Activated CD8-positive, alpha-beta memory T cell treated with anti-CD3 and anti-CD28 coated beads, Interleukin-2, amount 50 U/mL, for 1 hour (primary cell): ENCODE measurements around the gene UNC45A.
"Not testable (repeated sequence)": the region's sequence is repeated elsewhere in the genome, so short reads cannot be mapped to it uniquely, and the experiment has no call there.

Experiments
- DNase-seq: peaks from one replicate; pipeline ENCODE4 v3.0.0-alpha.2; 2020; ENCODE audit errors: extremely low read depth

The UNC45A gene

DNA sequence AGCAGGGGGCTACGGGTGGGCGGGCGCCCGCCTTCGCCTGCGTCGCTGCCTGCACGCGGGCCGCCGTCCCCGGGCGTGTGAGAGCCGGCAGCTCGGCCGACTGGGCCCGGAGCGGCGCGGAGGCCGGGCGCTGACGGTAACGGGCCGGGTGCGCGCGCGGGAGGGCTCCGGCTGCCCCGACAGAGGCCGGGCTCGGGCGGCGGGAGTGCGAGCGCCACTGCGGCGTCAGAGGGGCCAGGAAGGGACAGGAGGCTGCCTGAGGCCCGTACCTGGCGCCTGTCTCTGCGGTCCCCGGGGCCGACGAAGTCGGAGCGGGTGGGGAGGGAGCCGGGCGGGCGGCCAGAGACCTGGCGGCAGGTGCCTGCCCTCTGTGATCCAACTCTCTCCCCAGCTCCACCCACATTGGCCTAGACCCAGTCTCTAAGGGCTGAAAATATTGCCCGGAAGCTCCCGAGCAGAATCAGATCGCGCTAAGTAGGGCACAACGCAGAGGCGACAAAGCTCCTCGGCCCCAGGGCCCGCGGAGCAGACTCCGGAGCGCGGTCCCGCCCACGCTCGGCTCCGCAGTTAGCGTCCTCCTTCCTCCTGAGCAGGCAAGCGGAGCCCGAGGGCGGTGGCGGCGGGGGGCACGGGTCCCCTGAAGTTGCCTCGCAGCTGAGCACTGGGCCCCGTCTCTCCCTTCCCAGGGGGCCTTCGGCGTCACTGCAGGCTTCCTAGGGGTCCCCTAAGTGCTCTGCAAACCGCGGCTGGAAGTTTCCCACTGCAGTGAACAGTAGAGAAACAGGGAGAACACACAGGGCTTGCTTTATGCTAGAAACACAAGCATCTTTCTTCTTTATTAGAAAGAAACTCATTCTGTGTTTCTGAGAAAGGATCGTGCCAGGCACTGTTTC, 32.0 kb upstream of the UNC45A start, which contains the start of gene MAN2A2:
MAN2A2 (plus strand) TSS at position 463 of the 893 bp plus-strand sequence. CDS start 906 bp downstream, outside the sequence.
- DNase-seq, result no peak

DNA sequence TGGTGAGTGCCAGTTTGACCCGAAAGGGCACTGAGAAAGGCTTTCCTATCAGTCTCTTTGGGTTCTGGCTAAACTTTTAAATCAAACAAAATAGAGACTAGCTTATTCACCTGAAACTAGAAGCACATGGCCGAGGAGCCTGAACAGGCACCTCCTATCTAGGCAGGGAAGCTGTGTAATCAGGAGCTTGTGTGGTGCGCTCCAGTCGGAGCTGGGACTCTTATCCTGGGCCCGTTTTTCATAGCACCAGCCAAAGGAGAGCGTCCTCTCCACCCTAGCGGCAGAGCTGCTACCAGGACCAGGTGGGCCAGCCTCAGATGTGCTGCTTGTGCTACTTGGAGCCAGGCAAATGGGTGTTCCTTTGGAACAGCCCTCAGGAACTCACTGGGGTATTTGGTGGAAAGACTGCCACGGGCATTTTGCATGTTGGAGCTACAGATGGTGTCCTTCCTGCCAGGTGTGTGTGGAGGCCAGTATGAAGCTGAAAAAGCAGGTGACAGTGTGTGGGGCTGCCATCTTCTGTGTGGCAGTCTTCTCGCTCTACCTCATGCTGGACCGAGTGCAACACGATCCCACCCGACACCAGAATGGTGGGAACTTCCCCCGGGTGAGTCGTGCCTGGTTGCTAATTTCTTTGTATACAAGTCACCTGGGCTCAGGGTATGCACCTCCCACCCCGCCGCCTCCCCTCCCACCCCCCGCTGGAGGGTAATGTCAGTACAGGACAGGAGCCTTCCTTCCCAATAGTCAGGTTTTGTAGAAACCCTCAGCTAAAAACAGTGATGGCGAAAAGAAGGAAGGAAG, 31.1 kb upstream of the UNC45A start:
- no peak for DNase-seq

DNA sequence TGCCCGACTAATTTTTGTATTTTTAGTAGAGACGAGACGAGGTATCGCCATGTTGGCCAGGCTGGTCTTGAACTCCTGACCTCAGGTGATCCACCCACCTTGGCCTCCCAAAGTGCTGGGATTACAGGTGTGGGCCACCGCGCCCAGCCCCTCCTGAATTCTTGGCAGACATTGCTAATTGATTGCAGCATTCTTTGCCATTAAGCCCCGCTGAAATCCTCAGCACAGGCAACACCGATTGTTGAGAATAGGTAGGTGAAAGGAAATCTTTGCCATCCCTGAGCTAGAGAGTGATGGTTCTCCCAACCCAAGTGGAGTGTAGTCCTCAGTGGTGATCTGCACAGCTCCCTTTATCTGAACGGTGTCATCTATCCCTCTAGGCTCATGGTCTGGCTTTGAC, 30.3 kb upstream of the UNC45A start:
- no peak for DNase-seq

DNA sequence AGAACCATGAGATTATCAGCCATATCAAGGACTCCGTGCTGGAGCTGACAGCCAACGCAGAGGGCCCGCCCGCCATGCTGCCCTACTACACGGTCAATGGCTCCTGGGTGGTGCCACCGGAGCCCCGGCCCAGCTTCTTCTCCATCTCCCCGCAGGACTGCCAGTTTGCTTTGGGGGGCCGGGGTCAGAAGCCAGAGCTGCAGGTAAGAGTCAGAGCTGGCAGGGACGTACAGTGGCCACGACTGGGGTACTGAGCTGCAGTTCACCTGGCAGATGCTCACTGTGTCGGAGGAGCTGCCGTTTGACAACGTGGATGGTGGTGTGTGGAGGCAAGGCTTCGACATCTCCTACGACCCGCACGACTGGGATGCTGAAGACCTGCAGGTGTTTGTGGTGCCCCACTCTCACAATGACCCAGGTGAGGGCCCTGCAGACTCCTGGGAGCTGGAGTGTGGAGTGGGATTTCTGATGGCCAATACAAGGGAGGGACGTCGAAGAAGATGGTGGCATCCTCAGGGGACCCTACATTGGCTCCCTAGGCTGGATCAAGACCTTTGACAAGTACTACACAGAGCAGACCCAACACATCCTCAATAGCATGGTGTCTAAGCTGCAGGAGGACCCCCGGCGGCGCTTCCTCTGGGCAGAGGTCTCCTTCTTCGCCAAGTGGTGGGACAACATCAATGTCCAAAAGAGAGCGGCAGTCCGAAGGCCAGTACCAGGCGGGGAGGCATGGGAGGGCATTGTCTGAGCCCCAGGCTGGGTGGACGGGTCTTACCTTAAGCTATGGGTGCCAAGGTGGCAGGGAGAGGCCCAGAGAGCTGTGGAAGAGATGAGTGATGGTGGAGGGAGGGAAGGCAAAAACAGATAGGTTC, 29.5 kb upstream of the UNC45A start:
- no peak for DNase-seq

DNA sequence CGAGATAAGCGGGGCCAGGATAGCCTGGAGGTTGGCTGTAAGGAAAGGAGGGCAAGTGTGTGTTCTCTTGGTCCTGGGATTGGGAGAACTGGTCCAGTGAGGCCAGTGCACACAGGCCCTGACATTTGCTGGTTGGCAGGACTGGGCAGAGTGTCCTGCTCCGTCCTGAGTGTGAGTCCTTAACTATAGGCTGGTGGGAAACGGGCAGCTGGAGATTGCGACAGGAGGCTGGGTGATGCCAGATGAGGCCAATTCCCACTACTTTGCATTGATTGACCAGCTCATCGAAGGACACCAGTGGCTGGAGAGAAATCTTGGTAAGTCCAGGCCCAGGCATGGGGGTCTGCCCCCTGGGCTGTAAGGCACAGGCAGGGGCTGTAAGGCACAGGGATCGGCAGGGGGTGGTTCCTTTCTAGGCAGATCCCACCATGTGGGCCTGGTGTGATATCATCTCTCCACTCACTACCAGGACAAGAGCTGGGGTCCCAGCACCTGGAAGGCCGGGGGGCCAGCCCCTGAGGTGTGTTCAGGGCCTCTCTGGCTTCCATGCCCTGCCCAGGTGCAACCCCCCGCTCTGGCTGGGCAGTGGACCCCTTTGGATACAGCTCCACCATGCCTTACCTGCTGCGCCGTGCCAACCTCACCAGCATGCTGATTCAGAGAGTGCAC, 28.8 kb upstream of the UNC45A start:
- DNase-seq, result no peak

DNA sequence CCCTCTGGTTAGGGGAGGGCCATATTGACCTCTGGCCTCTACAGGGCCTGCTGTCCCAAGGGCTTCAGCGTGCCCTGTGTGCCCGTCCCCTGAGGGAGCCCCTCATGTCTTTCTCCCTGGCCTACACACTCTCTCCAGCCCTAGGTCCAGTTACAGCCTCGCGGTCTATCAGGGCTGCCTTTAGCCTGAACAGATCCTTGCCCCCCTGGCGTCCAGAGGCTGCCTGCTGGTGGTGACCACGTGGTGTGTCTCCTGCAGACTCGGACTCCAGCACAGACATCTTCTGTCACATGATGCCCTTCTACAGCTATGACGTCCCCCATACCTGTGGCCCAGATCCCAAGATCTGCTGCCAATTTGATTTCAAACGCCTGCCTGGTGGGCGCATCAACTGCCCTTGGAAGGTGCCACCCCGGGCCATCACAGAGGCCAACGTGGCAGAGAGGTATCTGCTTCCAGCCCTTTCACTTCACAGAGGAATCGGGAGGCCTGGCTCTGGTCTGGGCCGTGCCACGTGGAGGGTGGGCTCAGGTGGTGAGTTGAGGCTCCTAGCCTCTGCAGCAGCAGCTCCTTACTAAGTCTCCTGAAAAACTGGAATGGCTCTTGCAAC, 27.9 kb upstream of the UNC45A start:
- DNase-seq, result no peak

DNA sequence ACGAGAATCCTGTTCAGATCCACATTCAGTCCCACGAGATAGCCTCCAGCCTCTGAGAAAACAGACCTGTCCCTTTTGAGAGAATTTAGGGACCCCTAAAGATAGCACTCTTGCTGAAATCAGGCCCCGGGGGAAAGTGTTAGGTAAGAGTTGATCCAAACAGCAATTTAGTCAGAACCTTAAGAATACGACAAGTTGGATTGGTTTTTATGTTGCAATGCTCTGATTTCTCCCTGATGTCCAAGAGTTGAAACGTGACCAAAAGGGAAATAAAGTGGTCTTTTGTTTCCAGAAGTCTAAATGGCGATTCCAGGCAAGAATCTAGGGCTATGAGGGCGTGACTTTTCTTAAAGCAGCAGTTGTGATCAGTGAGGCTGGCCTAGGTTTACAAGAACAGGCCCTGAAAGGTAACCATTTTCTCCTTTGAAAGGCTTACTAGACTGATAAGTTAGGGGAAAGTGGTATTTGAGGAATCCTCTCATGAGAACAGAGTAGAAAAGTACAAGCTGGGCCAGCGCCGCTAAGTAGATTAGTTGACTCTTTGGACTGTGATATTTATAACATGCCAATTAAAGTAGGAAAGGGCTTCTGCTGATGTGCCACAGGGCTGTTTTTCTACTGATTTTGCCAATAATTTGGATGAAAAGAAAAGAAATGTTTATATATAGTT, 27.1 kb upstream of the UNC45A start:
- DNase-seq, result no peak

DNA sequence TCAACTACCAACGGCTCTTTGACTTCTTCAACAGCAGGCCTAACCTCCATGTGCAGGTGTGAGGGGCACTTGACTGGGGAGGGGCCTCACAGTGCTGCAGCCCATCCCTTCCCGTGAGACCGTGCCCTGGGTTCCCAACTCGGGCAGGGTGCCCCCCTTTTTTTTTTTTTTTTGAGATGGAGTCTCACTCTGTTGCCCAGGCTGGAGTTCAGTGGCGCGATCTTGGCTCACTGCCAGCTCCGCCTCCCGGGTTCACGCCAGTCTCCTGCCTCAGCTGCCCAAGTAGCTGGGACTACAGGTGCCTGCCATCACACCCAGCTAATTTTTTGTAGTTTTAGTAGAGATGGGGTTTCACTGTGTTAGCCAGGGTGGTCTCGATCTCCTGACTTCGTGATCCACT, 25.6 kb upstream of the UNC45A start:
- not testable (repeated sequence) for DNase-seq

DNA sequence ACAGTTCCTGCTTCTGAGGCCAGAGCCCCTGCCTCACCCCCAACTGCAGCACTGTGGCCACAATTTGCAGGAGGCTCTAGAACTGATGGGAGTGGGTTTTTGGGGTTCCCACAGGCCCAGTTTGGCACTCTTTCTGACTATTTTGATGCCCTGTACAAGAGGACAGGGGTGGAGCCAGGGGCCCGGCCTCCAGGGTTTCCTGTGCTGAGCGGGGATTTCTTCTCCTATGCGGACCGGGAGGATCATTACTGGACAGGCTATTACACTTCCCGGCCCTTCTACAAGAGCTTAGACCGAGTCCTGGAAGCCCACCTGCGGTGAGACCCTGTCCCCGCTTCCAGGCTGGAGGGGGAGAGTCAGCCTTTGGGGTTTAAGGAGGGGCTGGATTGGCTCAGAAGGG, 25.1 kb upstream of the UNC45A start:
- DNase-seq, result no peak

DNA sequence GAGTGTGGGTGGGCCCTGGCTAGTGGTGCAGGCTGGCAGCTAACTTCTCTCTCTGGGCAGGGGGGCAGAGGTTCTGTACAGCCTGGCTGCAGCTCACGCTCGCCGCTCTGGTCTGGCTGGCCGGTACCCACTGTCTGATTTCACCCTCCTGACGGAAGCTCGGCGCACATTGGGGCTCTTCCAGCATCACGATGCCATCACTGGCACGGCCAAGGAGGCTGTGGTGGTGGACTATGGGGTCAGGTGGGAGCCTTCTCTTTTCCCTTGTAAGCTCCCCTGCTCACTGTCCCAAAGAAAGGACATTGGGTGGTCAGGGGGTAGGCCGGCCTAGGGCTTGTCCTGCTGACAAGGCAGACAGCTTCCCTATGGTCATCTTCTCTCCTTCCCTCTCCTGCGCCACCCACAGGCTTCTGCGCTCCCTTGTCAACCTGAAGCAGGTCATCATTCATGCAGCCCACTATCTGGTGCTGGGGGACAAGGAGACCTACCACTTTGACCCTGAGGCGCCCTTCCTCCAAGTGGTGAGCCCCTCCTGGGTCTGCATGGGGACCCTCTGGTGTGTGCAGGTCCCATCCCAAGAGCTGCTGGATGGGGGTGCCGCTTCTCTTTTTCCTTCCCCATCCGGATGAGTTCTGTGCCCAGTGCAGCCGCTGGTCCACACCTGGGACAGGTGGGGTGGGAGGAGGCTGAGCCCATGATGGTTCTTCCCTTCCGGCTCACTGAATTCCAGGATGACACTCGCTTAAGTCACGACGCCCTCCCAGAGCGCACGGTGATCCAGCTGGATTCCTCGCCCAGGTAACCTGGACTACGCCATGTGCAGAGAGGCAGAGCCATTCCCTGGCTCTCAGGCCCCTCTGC, 24.4 kb upstream of the UNC45A start:
- DNase-seq, result no peak

DNA sequence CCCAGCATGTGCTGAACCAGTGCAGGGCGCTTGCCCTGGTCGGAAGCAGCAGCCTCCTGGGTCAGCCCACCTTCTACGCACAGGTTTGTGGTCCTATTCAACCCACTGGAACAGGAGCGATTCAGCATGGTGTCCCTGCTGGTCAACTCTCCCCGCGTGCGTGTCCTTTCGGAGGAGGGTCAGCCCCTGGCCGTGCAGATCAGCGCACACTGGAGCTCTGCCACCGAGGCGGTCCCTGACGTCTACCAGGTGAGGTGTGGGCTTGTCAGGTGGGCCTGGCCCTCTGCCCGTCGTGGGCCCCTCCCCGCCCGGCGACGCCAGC, 23.8 kb upstream of the UNC45A start:
- no peak for DNase-seq

DNA sequence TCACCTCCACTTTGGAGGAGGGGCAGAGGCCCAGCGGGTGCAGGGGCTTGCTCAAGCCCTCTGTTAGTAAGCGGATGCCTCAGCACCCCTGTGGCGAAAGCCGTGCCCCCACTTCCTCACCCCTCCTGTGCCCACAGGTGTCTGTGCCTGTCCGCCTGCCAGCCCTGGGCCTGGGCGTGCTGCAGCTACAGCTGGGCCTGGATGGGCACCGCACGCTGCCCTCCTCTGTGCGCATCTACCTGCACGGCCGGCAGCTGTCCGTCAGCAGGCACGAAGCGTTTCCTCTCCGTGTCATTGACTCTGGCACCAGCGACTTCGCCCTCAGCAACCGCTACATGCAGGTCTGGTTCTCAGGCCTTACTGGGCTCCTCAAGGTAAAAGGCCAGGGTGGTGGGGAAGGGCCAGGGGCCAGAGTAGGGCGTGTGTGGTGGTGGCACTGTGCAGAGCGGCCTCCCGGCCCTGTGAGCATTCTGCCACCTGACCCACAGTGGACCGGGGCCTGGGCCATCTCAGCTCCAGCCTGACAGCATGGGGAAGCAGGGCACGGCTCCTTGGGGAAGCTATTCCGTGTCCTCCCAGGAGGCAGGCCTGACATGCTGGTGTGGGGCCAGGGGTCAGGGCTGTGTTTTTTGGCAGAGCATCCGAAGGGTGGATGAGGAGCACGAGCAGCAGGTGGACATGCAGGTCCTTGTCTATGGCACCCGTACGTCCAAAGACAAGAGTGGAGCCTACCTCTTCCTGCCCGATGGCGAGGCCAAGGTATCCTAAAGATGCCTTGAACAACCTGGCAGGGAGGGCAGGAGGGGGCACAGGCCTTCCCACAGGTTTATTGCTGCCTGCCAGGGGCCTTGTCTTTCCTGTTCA, 22.9 kb upstream of the UNC45A start:
- DNase-seq, result no peak

DNA sequence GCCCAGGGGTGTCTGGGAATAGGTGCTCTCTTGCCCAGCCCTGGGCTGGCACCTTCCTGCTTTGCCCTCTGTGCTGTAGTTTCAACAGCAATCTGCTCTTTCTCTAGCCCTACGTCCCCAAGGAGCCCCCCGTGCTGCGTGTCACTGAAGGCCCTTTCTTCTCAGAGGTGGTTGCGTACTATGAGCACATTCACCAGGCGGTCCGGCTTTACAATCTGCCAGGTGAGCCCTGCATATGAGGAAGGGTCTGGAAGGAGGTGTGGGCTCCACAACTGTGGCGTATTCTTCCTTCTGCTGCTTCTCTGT, 22.4 kb upstream of the UNC45A start:
- no peak for DNase-seq

DNA sequence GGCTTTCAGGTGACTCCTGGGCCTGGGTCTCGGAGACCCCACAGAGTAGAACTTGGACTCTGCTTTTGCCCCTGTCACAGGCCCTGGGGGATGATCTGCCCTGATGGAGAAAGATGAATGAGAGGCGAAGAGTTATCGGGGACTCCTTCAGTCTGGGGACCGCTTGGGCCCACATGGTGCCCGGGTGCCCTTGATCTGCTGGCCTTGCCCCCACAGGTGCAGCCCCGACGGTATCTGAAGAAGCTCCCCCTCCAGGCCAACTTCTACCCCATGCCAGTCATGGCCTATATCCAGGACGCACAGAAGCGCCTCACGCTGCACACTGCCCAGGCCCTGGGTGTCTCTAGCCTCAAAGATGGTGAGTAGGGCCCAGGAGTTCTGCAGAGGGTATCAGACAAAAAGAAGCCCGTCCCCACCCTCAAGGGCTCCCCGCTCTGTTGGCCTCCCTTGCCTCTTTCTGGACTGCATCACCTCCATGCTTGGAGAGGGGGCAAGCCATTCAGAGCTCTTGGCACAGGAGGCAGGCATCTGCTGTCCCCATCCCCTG, 21.6 kb upstream of the UNC45A start:
- no peak for DNase-seq

DNA sequence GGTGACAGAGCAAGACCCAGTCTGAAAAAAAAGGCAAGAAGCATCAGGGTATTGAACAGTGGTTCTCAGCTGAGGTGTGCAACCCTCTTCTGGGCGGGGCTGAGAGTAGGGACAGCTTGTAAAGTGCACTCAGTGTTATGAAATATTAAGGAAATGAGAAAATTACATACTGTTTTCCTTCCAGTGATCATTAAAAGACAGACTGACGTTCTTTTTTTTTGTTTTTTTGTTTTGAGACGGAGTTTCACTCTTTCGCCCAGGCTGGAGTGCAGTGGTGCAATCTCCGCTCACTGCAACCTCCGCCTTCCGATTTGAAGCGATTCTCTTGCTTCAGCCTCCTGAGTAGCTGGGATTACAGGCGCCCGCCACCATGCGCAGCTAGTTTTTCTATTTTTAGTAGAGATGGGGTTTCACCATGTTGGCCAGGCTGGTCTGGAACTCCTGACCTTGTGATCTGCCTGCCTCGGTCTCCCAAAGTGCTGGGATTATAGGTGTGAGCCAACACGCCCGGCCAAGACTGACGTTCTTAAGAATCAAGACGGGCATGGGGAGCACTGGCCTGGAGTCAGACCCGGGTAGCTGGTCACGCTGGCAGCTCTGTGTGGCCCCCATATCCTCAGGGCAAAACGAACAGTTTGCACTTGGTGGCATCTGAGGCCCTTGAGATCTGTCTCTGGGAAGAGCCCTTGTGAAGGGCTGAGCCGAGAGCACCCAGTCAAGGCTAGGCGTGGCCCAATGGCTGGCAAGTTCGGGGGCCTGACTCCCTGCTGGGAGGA, 20.6 kb upstream of the UNC45A start:
- DNase-seq, result no peak

DNA sequence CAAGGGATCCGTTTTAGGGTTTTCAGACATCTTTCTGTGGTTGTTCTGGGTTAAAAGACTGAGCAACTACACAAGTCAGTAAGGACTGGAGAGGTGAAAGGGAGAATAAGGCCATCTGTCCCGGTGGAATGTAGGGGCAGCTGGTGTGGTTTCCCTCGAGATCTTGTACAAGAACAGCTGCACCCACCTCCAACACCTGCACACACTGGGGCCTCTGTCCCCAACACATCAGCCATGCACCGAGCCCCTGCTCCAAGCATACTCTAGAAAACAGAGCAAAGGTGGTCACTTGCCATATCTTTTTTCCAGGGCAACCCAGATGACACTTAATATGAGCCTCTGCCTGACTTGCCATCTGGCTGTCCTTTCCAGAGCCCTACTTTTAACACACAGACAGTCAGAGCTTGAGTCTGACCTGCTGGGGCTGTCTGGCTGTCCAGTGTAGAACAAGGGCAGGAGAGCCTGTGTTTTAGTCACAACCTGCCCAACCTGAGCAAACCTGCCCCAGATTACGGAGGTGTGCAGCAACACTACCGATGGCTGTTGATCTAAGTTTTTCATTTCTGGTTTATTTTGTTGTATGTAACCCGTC, 19.8 kb upstream of the UNC45A start:
- no peak for DNase-seq

DNA sequence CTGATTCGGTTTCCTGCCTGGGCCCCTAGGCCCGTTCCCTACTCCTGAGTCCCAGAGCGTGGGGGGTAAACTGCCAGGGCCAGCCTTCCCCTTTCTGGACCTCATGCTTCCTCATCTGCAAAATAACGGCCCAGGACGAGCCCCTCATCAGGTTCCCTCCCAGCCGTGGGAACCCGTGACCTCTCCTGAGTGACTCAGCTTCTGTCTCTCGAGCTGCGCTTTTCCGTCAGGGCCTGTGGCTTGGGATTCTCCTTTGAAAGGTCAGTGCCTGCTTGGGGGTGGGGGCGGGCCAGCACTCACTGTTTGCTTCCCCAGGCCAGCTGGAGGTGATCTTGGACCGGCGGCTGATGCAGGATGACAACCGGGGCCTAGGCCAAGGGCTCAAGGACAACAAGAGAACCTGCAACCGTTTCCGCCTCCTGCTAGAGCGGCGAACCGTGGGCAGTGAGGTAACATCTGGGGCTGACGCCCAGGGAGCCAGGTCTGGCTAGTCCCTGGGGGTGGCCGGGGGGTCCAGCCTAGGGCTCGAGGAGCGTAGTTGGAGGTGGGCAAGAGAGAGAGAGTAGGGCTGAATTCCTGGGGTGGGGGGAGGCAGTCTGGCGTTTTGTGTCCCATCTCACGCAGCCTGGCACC, 19.2 kb upstream of the UNC45A start:
- no peak for DNase-seq
